ENCODE data around the gene ASGR2. TPM values are rescaled to one million over a fixed set of nuclear protein-coding genes. Genes with fewer than 3 reads are reported as not detected.

Gene ASGR2
- total and polyA plus RNA-seq, 11 donors, result 0.28 to 2.1 (median 0.34) TPM; not detected in 7

- Histone ChIP-seq H3K36me3 (no peaks in the 10 kb centered on the region), H3K27me3 (peaks cover 0 to 14% (median 3%) of the 10 kb centered on the region in 9 donors), H3K4me3 (no peak overlapping the region), H3K27ac (peak overlapping the region in 1 of 12 donors; percentile 90), H3K4me1 (peaks cover 0 to 59% (median 0%) of the 10 kb centered on the region in 12 donors), H3K9me3 (peaks cover 0 to 3% (median 0%) of the 10 kb centered on the region in 12 donors)
- TF ChIP-seq CTCF (IDR thresholded peaks at IDR 0.05), result no peak
- no peak for TF ChIP-seq POLR2A (IDR thresholded peaks at IDR 0.05)
- WGBS, 4 donors, result 67 to 78% (median 70%) methylated on average over 11 of the region's 11 CpGs
- ATAC-seq (no peak), DNase-seq (peak in 1 of 5 donors; percentile 14)
- intact Hi-C loops (cut with DNase I), result no loop called here
Observed at GRCh38 chr17:7119314-7119713, 4.7 kb upstream of the ASGR2 start.

GRCh38 chr17:7114875-7115614 is 423 bp upstream of the ASGR2 start:
- Histone ChIP-seq H3K27me3 (peaks cover 0 to 25% (median 0%) of the 10 kb centered on the region in 9 donors), H3K9me3 (peaks cover 0 to 3% (median 0%) of the 10 kb centered on the region in 12 donors), H3K4me1 (peaks cover 0 to 30% (median 0%) of the 10 kb centered on the region in 12 donors), H3K27ac (peak overlapping the region in 3 of 12 donors; percentile 5 to 84 (median 34)), H3K36me3 (no peaks in the 10 kb centered on the region), H3K4me3 (peak overlapping the region in 1 of 12 donors; percentile 28)
- TF ChIP-seq CTCF (IDR thresholded peaks at IDR 0.05) (no peak), POLR2A (IDR thresholded peaks at IDR 0.05) (no peak)
- WGBS, 4 donors, result 57 to 67% (median 65%) methylated on average over 19 of the region's 19 CpGs
- peak; percentile 32 to 70 (median 68) for ATAC-seq
- peak in 3 of 5 donors; percentile 52 to 67 (median 67) for DNase-seq
- intact Hi-C loops (cut with DNase I), result no loop called here

- no peak for ATAC-seq
- Histone ChIP-seq H3K36me3 (no peaks in the 10 kb centered on the region), H3K27me3 (peaks cover 0 to 27% (median 0%) of the 10 kb centered on the region in 9 donors), H3K27ac (peak overlapping the region in 1 of 12 donors; percentile 30), H3K4me1 (peaks cover 0 to 16% (median 0%) of the 10 kb centered on the region in 12 donors), H3K9me3 (peaks cover 0 to 3% (median 0%) of the 10 kb centered on the region in 12 donors), H3K4me3 (no peak overlapping the region)
- TF ChIP-seq CTCF (IDR thresholded peaks at IDR 0.05) (no peak), POLR2A (IDR thresholded peaks at IDR 0.05) (no peak)
- 83 to 90% (median 85%) methylated on average over 15 of the region's 15 CpGs for WGBS, 4 donors
- DNase-seq, result peak in 1 of 5 donors; percentile 15
- intact Hi-C loops (cut with DNase I), result no loop called here
Observed at GRCh38 chr17:7113273-7114071, 1.1 kb downstream of the ASGR2 start.
